Esophagus squamous epithelium (tissue), 4 donors: ENCODE results near the gene LCK.

Experiments used
- CTCF ChIP-seq, 6 experiments: fragments of 450-650 bp in 4 of 6; fragments of 200-600 bp in 2 of 6; sonication (generic) in 2 of 6; IDR thresholded peaks; one replicate each; pipeline ENCODE4 v1.5.1; 2016 to 2019; ENCODE audit warnings: antibody characterized with exemption in 6 of 6, mild to moderate bottlenecking in 4 of 6, moderate library complexity in 4 of 6
- POLR2A ChIP-seq, 4 donors: fragments of 450-650 bp; IDR thresholded peaks; one replicate each; pipeline ENCODE4 v1.6.1; 2017; ENCODE audit warnings: antibody characterized with exemption in 4 of 4, mild to moderate bottlenecking in 4 of 4, moderate library complexity in 3 of 4

- no peak for TF ChIP-seq CTCF (IDR thresholded peaks at IDR 0.05)
- TF ChIP-seq POLR2A (IDR thresholded peaks at IDR 0.05), result no peak
Measured at GRCh38 chr1:32334274-32334861, 83.3 kb downstream of the LCK start.
